ENCODE results near the gene TTC9B.

DNA sequence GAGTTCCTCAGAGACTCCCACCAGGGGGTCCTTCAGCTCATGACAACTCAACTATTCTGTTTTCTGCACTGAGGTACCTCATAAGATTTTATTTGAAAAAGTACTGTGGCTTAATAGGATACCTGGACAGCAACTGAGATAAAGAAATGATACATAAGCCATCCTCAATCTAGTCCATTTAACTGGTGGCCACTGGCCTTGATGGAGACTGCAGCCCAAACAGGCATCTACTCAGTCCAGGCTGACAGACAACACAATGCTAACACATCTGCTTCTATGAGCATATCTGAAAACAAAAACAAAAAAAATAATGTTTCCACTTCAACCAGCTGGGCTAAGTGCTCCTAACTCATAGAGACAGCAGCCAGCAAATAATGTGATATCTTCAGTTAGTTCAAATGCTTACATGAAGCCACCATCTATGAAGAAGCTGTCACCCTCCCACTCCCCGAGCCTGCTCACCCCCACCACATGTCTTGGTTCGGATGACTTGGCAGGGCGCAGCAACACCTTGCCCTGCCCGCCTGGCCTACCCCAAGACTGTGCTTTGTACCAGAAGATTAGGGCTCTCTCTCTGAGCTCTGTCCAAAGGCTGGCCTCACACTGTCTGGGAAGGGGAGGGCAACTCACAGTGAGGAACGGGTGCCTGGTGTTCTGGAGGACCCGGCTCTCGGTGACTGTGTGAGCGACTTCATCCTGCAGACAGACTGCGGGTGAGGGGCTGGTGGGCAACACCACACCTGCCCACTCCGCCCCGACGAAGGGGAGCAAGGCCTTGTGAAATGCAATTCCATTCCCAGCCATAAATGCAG, 21.4 kb upstream of the TTC9B start:
- TF ChIP-seq ZNF8 (CRISPR knock-in tag; IDR thresholded peaks at IDR 0.05) (no peak), OSR1 (CRISPR knock-in tag; IDR thresholded peaks at IDR 0.05) (no peak), ARNTL (CRISPR knock-in tag; IDR thresholded peaks at IDR 0.05; ENCODE audit: borderline replicate concordance, low read depth) (no peak), RARB (CRISPR knock-in tag; IDR thresholded peaks at IDR 0.05) (no peak), TOX (CRISPR knock-in tag; IDR thresholded peaks at IDR 0.05; ENCODE audit: borderline replicate concordance) (no peak), ISL1 (CRISPR knock-in tag; IDR thresholded peaks at IDR 0.05) (no peak), BACH2 (CRISPR knock-in tag; IDR thresholded peaks at IDR 0.05; ENCODE audit: borderline replicate concordance) (no peak), ZFP30 (CRISPR knock-in tag; IDR thresholded peaks at IDR 0.05) (no peak), PPARA (CRISPR knock-in tag; IDR thresholded peaks at IDR 0.05; ENCODE audit: borderline replicate concordance) (no peak)
- TF ChIP-seq, protein P1, sequence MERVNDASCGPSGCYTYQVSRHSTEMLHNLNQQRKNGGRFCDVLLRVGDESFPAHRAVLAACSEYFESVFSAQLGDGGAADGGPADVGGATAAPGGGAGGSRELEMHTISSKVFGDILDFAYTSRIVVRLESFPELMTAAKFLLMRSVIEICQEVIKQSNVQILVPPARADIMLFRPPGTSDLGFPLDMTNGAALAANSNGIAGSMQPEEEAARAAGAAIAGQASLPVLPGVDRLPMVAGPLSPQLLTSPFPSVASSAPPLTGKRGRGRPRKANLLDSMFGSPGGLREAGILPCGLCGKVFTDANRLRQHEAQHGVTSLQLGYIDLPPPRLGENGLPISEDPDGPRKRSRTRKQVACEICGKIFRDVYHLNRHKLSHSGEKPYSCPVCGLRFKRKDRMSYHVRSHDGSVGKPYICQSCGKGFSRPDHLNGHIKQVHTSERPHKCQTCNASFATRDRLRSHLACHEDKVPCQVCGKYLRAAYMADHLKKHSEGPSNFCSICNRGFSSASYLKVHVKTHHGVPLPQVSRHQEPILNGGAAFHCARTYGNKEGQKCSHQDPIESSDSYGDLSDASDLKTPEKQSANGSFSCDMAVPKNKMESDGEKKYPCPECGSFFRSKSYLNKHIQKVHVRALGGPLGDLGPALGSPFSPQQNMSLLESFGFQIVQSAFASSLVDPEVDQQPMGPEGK (CRISPR knock-in tag; IDR thresholded peaks at IDR 0.05; ENCODE audit: borderline replicate concordance): no peak
- TF ChIP-seq, protein P2, sequence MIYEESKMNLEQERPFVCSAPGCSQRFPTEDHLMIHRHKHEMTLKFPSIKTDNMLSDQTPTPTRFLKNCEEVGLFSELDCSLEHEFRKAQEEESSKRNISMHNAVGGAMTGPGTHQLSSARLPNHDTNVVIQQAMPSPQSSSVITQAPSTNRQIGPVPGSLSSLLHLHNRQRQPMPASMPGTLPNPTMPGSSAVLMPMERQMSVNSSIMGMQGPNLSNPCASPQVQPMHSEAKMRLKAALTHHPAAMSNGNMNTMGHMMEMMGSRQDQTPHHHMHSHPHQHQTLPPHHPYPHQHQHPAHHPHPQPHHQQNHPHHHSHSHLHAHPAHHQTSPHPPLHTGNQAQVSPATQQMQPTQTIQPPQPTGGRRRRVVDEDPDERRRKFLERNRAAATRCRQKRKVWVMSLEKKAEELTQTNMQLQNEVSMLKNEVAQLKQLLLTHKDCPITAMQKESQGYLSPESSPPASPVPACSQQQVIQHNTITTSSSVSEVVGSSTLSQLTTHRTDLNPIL (CRISPR knock-in tag; IDR thresholded peaks at IDR 0.05; ENCODE audit: low read depth): no peak
- TF ChIP-seq, protein P3, sequence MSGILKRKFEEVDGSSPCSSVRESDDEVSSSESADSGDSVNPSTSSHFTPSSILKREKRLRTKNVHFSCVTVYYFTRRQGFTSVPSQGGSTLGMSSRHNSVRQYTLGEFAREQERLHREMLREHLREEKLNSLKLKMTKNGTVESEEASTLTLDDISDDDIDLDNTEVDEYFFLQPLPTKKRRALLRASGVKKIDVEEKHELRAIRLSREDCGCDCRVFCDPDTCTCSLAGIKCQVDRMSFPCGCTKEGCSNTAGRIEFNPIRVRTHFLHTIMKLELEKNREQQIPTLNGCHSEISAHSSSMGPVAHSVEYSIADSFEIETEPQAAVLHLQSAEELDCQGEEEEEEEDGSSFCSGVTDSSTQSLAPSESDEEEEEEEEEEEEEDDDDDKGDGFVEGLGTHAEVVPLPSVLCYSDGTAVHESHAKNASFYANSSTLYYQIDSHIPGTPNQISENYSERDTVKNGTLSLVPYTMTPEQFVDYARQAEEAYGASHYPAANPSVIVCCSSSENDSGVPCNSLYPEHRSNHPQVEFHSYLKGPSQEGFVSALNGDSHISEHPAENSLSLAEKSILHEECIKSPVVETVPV (CRISPR knock-in tag; IDR thresholded peaks at IDR 0.05): no peak
